Naive thymus-derived CD4-positive, alpha-beta T cell (primary cell): ENCODE results near the gene C1orf159. TPM values are rescaled to one million over a fixed set of nuclear protein-coding genes. Genes with fewer than 3 reads are reported as not detected.

Experiments
- ATAC-seq: fragments of 150-1000 bp; cut with Tn5 transposase; 2 replicates; pipeline ENCODE4 v1.10.0; 2021; ENCODE audit warnings: mild to moderate bottlenecking, moderate library complexity
- CTCF ChIA-PET: fragments of 350-600 bp; sonication (Branson Sonifier 250); formaldehyde crosslinking; loops from one replicate; lab custom pipeline; 2021; ENCODE audit warnings: antibody characterized with exemption; lab: Charles Lee
- POLR2A ChIA-PET: fragments of 350-600 bp; sonication (Branson Sonifier 250); formaldehyde crosslinking; loops from one replicate; lab custom pipeline; 2021; ENCODE audit warnings: antibody characterized with exemption, inconsistent platforms; lab: Charles Lee
- DNase-seq, 9 donors: peaks; one replicate each; pipeline versions ENCODE4 v3.0.0 to v3.0.0-alpha.2; 2020 to 2022; ENCODE audit warnings: mixed read lengths in 1 of 9
- H3K27ac ChIP-seq: one replicate; pipeline ENCODE4 v1.7.0; 2013; ENCODE audit warnings: mild to moderate bottlenecking, low read depth, low read length, moderate library complexity
- H3K27me3 ChIP-seq, 2 donors: one replicate each; pipeline ENCODE4 v1.7.0; 2013; ENCODE audit warnings: low read length in 2 of 2, mild to moderate bottlenecking in 2 of 2, moderate library complexity in 2 of 2; ENCODE audit not compliant: control insufficient read depth in 2 of 2, insufficient read depth in 2 of 2
- H3K36me3 ChIP-seq, 3 experiments: 1 replicate in 2 of 3; 2 replicates in 1 of 3; pipeline ENCODE4 v1.7.0; 2013; ENCODE audit warnings: low read length in 3 of 3, mild to moderate bottlenecking in 3 of 3, moderate library complexity in 1 of 3; ENCODE audit not compliant: insufficient read depth in 3 of 3, control insufficient read depth in 2 of 3
- H3K4me1 ChIP-seq, 2 donors: one replicate each; pipeline ENCODE4 v1.7.0; 2013; ENCODE audit warnings: low read length in 2 of 2, mild to moderate bottlenecking in 2 of 2, moderate library complexity in 1 of 2; ENCODE audit not compliant: control insufficient read depth in 2 of 2, insufficient read depth in 2 of 2
- H3K4me3 ChIP-seq: 2 replicates; pipeline ENCODE4 v1.7.0; 2013; ENCODE audit warnings: mild to moderate bottlenecking, low read length
- H3K9me3 ChIP-seq, 3 experiments: 1 replicate in 2 of 3; 2 replicates in 1 of 3; pipeline ENCODE4 v1.7.0; 2013; ENCODE audit warnings: low read length in 3 of 3; ENCODE audit not compliant: control insufficient read depth in 2 of 3
- H3K27ac Mint-ChIP-seq, 9 donors: one replicate each; pipeline ENCODE4 v1.8.0; 2020 to 2022; ENCODE audit warnings: mixed read lengths in 9 of 9, mild to moderate bottlenecking in 8 of 9, moderate library complexity in 5 of 9, inconsistent platforms in 2 of 9
- H3K27me3 Mint-ChIP-seq, 5 donors: one replicate each; pipeline ENCODE4 v1.8.0; 2021 to 2022; ENCODE audit warnings: mixed read lengths in 5 of 5, mild to moderate bottlenecking in 1 of 5
- H3K36me3 Mint-ChIP-seq, 5 donors: one replicate each; pipeline ENCODE4 v1.8.0; 2020 to 2022; ENCODE audit warnings: mixed read lengths in 5 of 5, mild to moderate bottlenecking in 3 of 5, inconsistent platforms in 1 of 5
- H3K4me1 Mint-ChIP-seq, 7 donors: one replicate each; pipeline ENCODE4 v1.8.0; 2020 to 2022; ENCODE audit warnings: mixed read lengths in 7 of 7, mild to moderate bottlenecking in 3 of 7, inconsistent platforms in 1 of 7
- H3K4me3 Mint-ChIP-seq, 10 donors: one replicate each; pipeline ENCODE4 v1.8.0; 2020 to 2022; ENCODE audit warnings: mild to moderate bottlenecking in 10 of 10, mixed read lengths in 10 of 10, moderate library complexity in 6 of 10, inconsistent platforms in 2 of 10
- H3K9me3 Mint-ChIP-seq, 11 donors: one replicate each; pipeline ENCODE4 v1.8.0; 2020 to 2022; ENCODE audit warnings: mixed read lengths in 11 of 11, mild to moderate bottlenecking in 4 of 11, inconsistent platforms in 1 of 11, moderate library complexity in 1 of 11
- intact Hi-C, 2 donors: fragments of 100-400 bp; cut with micrococcal nuclease; formaldehyde crosslinking; loops; one replicate each; pipeline ENCODE4 v1.15.1; 2023
- polyA plus RNA-seq, 2 donors: library from polyadenylated mRNA; unstranded; fragments of 300-500 nt; fragmentation: Illumina TruSeq; gene quantifications; one replicate each; pipeline ENCODE4 v1.2.3, GENCODE V29; 2021
- total RNA-seq, 6 experiments: library from RNA in 5 of 6; stranded (reverse) in 5 of 6; gene quantifications; 1 replicate in 5 of 6; 2 replicates in 1 of 6; pipeline ENCODE4 v1.2.3 and lab custom pipeline; 2021 to 2026

Gene C1orf159
- total and polyA plus RNA-seq, 7 experiments from 2014 or later: 6.4 to 21.9 (median 19.2) TPM

GRCh38 chr1:1072299-1072848, 43.5 kb downstream of the C1orf159 start:
- H3K27ac Mint-ChIP-seq: no peak overlapping the region
- DNase-seq (no peak), ATAC-seq (no peak)
- ChIA-PET CTCF (no interaction called here), POLR2A (no interaction called here)
- H3K4me1 Mint-ChIP-seq: peaks cover 0 to 4% (median 0%) of the 10 kb centered on the region in 7 donors
- intact Hi-C loops: no loop called here
- H3K4me3 Mint-ChIP-seq: peak overlapping the region in 1 of 10 donors; percentile 21
- H3K4me3 ChIP-seq: no peak overlapping the region
- H3K9me3 Mint-ChIP-seq: no peaks in the 10 kb centered on the region
- H3K36me3 Mint-ChIP-seq: no peaks in the 10 kb centered on the region
- peaks cover 0 to 3% of the 10 kb centered on the region in 2 donors for H3K27me3 ChIP-seq
- no peak overlapping the region for H3K27ac ChIP-seq
- no peaks in the 10 kb centered on the region for H3K9me3 ChIP-seq
- peaks cover 0 to 6% (median 5%) of the 10 kb centered on the region in 5 donors for H3K27me3 Mint-ChIP-seq
- H3K36me3 ChIP-seq: no peaks in the 10 kb centered on the region
- peaks cover 4 to 6% of the 10 kb centered on the region in 2 donors for H3K4me1 ChIP-seq

- Histone ChIP-seq H3K27ac (no peak overlapping the region), H3K9me3 (no peaks in the 10 kb centered on the region), H3K4me1 (peaks cover 4 to 6% of the 10 kb centered on the region in 2 donors), H3K4me3 (no peak overlapping the region), H3K36me3 (no peaks in the 10 kb centered on the region), H3K27me3 (peaks cover 0 to 3% of the 10 kb centered on the region in 2 donors)
- DNase-seq (no peak), ATAC-seq (no peak)
- no peaks in the 10 kb centered on the region for H3K36me3 Mint-ChIP-seq
- peaks cover 0 to 4% (median 0%) of the 10 kb centered on the region in 7 donors for H3K4me1 Mint-ChIP-seq
- no peaks in the 10 kb centered on the region for H3K9me3 Mint-ChIP-seq
- intact Hi-C loops: no loop called here
- peak overlapping the region in 2 of 10 donors; percentile 29 to 43 for H3K4me3 Mint-ChIP-seq
- H3K27ac Mint-ChIP-seq: no peak overlapping the region
- POLR2A ChIA-PET: interaction anchor here (0.6 to 1.4 kb wide), 2 partner anchors 31 to 149 kb away, joined by 3 to 4 read pairs; no protein-coding TSS in a partner anchor
- H3K27me3 Mint-ChIP-seq: peaks cover 0 to 6% (median 5%) of the 10 kb centered on the region in 5 donors
- CTCF ChIA-PET: no interaction called here
Measured at GRCh38 chr1:1071486-1072298, 44.2 kb downstream of the C1orf159 start.

- H3K36me3 ChIP-seq: no peaks in the 10 kb centered on the region
- POLR2A ChIA-PET: interaction anchor here (1.4 kb wide), 1 partner anchor 29 kb away, joined by 3 read pairs; no protein-coding TSS in a partner anchor
- peak overlapping the region; percentile 81 for H3K4me3 ChIP-seq
- DNase-seq: no peak
- Mint-ChIP-seq H3K4me3 (peak overlapping the region in 6 of 10 donors; percentile 11 to 74 (median 50)), H3K9me3 (no peaks in the 10 kb centered on the region), H3K27me3 (peaks cover 0 to 6% (median 5%) of the 10 kb centered on the region in 5 donors), H3K4me1 (peaks cover 0 to 9% (median 3%) of the 10 kb centered on the region in 7 donors), H3K27ac (peak overlapping the region in 2 of 9 donors; percentile 22 to 56), H3K36me3 (no peaks in the 10 kb centered on the region)
- no peak overlapping the region for H3K27ac ChIP-seq
- CTCF ChIA-PET: no interaction called here
- peak; percentile 8 for ATAC-seq
- H3K4me1 ChIP-seq: peaks cover 4 to 6% of the 10 kb centered on the region in 2 donors
- H3K27me3 ChIP-seq: peaks cover 0 to 3% of the 10 kb centered on the region in 2 donors
- intact Hi-C loops: loop anchor here (1.0 to 5.0 kb wide), 5 partner anchors 11 to 163 kb away; partner anchors contain the start of genes B3GALT6 (in 1 of the 2), C1orf159 (in 1 of the 2) and SDF4 (in 1 of the 2)
- no peaks in the 10 kb centered on the region for H3K9me3 ChIP-seq
Measured at GRCh38 chr1:1069711-1070676, 45.9 kb downstream of the C1orf159 start.

DNA sequence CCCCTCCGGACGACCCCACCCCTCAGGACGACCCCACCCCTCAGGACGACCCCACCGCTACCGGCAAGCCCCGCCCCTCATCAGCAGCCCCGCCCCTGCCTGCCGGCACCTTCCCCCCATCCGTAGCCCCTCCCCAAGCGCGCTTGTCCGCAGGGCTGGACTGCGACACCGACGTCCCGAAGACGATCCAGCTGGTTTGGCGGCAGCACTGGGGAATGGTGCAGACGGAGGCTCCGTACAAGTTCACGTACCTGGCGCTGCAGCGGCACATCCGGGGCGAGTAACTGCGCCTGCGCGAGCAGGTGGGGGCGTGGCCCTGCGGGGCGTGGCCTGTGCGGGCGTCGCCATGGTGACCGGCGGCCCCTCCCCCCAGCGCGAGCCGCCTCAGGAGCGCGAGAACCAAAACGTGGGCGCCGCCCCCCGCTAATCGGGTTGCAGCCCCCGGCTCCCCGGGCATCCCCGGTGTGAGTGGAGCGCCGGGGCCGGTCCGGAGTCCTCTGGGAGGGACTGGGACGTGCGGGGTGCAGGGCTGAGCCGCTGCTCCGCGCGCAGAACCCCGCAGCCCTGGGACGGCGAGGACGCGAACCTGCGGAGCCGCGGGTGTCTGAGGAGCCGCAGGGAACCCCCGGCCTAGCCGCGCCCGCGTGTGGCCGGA, 46.7 kb downstream of the C1orf159 start:
- Mint-ChIP-seq H3K27me3 (no peaks in the 10 kb centered on the region), H3K36me3 (no peaks in the 10 kb centered on the region), H3K4me1 (peaks cover 0 to 9% (median 3%) of the 10 kb centered on the region in 7 donors), H3K4me3 (peak overlapping the region; percentile 52 to 88 (median 78)), H3K27ac (peak overlapping the region in 6 of 9 donors; percentile 36 to 88 (median 72)), H3K9me3 (no peaks in the 10 kb centered on the region)
- H3K9me3 ChIP-seq: no peaks in the 10 kb centered on the region
- ChIA-PET POLR2A (no interaction called here), CTCF (no interaction called here)
- H3K27me3 ChIP-seq: no peaks in the 10 kb centered on the region
- DNase-seq (peak; percentile 86 to 98 (median 92)), ATAC-seq (peak; percentile 83)
- H3K36me3 ChIP-seq: no peaks in the 10 kb centered on the region
- peak overlapping the region; percentile 73 for H3K27ac ChIP-seq
- H3K4me3 ChIP-seq: peak overlapping the region; percentile 81
- H3K4me1 ChIP-seq: peaks cover 4 to 10% of the 10 kb centered on the region in 2 donors
- intact Hi-C loops: loop anchor here (1.0 to 5.0 kb wide), 5 partner anchors 10 to 164 kb away; partner anchors contain the start of genes B3GALT6 (in 1 of the 2), C1orf159 (in 1 of the 2) and SDF4 (in 1 of the 2)

DNA sequence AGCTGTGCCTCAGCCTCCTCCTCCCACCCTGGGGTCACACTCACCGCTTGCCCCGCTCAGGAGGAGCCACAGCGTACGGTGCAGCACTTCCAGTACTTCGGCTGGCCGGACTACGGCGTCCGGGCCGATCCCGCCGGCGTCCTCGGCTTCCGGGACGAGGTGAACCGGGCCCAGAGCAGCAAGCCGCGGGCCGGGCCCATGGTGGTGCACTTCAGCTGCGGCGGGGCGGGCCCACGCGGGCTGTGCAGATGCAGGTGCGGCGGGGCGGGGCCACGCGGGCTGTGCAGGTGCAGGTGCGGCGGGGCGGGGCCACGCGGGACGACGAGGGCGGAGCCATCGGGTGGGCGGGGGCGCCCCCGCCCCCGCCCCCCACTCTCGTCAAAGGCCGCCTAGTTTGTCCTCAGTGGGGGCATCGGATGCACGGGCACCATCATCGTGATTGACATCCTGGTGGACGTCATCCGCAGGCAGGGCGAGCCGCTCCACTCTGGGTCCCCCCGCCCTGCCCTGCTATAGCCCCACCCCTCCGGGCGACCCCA, 47.3 kb downstream of the C1orf159 start:
- H3K4me1 Mint-ChIP-seq: peaks cover 0 to 9% (median 3%) of the 10 kb centered on the region in 7 donors
- Histone ChIP-seq H3K27me3 (no peaks in the 10 kb centered on the region), H3K4me1 (peaks cover 4 to 16% of the 10 kb centered on the region in 2 donors), H3K9me3 (no peaks in the 10 kb centered on the region), H3K4me3 (peak overlapping the region; percentile 26), H3K36me3 (no peaks in the 10 kb centered on the region), H3K27ac (peak overlapping the region; percentile 73)
- peak overlapping the region in 3 of 9 donors; percentile 38 to 75 (median 69) for H3K27ac Mint-ChIP-seq
- peak overlapping the region; percentile 42 to 88 (median 78) for H3K4me3 Mint-ChIP-seq
- H3K36me3 Mint-ChIP-seq: no peaks in the 10 kb centered on the region
- peak in 8 of 9 donors; percentile 57 to 80 (median 66) for DNase-seq
- CTCF ChIA-PET: no interaction called here
- intact Hi-C loops: loop anchor here (1.0 to 5.0 kb wide), 5 partner anchors 9 to 164 kb away; partner anchors contain the start of genes B3GALT6 (in 1 of the 2), C1orf159 (in 1 of the 2) and SDF4 (in 1 of the 2)
- POLR2A ChIA-PET: interaction anchor here (0.6 to 0.7 kb wide), 2 partner anchors 54 to 334 kb away, joined by 3 read pairs; no protein-coding TSS in a partner anchor
- no peaks in the 10 kb centered on the region for H3K27me3 Mint-ChIP-seq
- peak; percentile 73 for ATAC-seq
- H3K9me3 Mint-ChIP-seq: no peaks in the 10 kb centered on the region
